DOHH2 (cell line): Measurements from ENCODE around the gene TMEM72.

Experiments
- H3F3A ChIP-seq: fragments of 200-600 bp; sonication (generic), shearing (Covaris generic); 2 replicates; pipeline ENCODE4 v1.6.0; 2016; ENCODE audit warnings: antibody characterized with exemption, mild to moderate bottlenecking; ENCODE audit not compliant: control insufficient read depth, insufficient read depth
- H3K27ac ChIP-seq: fragments of 200-600 bp; sonication (generic); 2 replicates; pipeline ENCODE4 v1.5.1; 2014; ENCODE audit warnings: low read depth, mild to moderate bottlenecking, low read length, moderate library complexity
- H3K27me3 ChIP-seq: fragments of 200-600 bp; sonication (generic); 2 replicates; pipeline ENCODE4 v1.6.1; 2014; ENCODE audit warnings: mild to moderate bottlenecking, low read length, mixed read lengths; ENCODE audit not compliant: control insufficient read depth
- H3K36me3 ChIP-seq: fragments of 200-600 bp; sonication (generic); 2 replicates; pipeline ENCODE4 v1.6.1; 2014; ENCODE audit warnings: mild to moderate bottlenecking, low read length, moderate library complexity, mixed read lengths; ENCODE audit not compliant: control insufficient read depth
- H3K4me1 ChIP-seq: fragments of 200-600 bp; sonication (generic); 2 replicates; pipeline ENCODE4 v1.6.1; 2014; ENCODE audit warnings: mild to moderate bottlenecking, low read length, mixed read lengths; ENCODE audit not compliant: control insufficient read depth
- H3K4me2 ChIP-seq: fragments of 200-600 bp; sonication (generic); 2 replicates; pipeline ENCODE4 v1.6.0; 2014; ENCODE audit warnings: mild to moderate bottlenecking, low read length, moderate library complexity
- H3K4me3 ChIP-seq: fragments of 200-600 bp; sonication (generic); 2 replicates; pipeline ENCODE4 v1.5.1; 2014; ENCODE audit warnings: mild to moderate bottlenecking, low read length, mixed read lengths
- H3K79me2 ChIP-seq: fragments of 200-600 bp; sonication (generic); 2 replicates; pipeline ENCODE4 v1.6.1; 2014; ENCODE audit warnings: mild to moderate bottlenecking, low read length, mixed read lengths; ENCODE audit not compliant: control insufficient read depth
- H3K9me2 ChIP-seq: fragments of 200-600 bp; sonication (generic); replicated peaks from 2 replicates; pipeline ENCODE4 v1.6.1; 2014; ENCODE audit warnings: mild to moderate bottlenecking, low read length, mixed read lengths; ENCODE audit not compliant: control insufficient read depth
- H3K9me3 ChIP-seq: fragments of 200-600 bp; sonication (generic); 2 replicates; pipeline ENCODE4 v1.6.1; 2014; ENCODE audit warnings: antibody characterized with exemption, low read length, mixed read lengths; ENCODE audit not compliant: control insufficient read depth, insufficient read depth
- H4K20me1 ChIP-seq: fragments of 200-600 bp; sonication (generic); 2 replicates; pipeline ENCODE4 v1.6.0; 2014; ENCODE audit warnings: low read depth, mild to moderate bottlenecking, antibody characterized with exemption, low read length, moderate library complexity; ENCODE audit not compliant: control insufficient read depth, insufficient read depth
- EZH2phosphoT487 ChIP-seq: fragments of 200-600 bp; sonication (generic); IDR thresholded peaks from 2 replicates; pipeline ENCODE4 v1.6.1; 2017; ENCODE audit warnings: borderline replicate concordance, mild to moderate bottlenecking, antibody characterized with exemption, low read length, moderate library complexity, mixed read lengths
- TF ChIP-seq, protein P1 (sequence below): fragments of 200-600 bp; sonication (generic); IDR thresholded peaks from one replicate; pipeline ENCODE4 v1.5.1; 2014; ENCODE audit warnings: antibody characterized with exemption, mild to moderate bottlenecking, low read depth, low read length; ENCODE audit not compliant: poor library complexity, severe bottlenecking

TMEM72 gene

GRCh38 chr10:44891721-44892120 lies 19.4 kb upstream of the TMEM72 start:
- H3K4me1 ChIP-seq, result no peaks in the 10 kb centered on the region
- no peaks in the 10 kb centered on the region for H3K79me2 ChIP-seq
- TF ChIP-seq EZH2phosphoT487, result no peak
- TF ChIP-seq, protein P1, sequence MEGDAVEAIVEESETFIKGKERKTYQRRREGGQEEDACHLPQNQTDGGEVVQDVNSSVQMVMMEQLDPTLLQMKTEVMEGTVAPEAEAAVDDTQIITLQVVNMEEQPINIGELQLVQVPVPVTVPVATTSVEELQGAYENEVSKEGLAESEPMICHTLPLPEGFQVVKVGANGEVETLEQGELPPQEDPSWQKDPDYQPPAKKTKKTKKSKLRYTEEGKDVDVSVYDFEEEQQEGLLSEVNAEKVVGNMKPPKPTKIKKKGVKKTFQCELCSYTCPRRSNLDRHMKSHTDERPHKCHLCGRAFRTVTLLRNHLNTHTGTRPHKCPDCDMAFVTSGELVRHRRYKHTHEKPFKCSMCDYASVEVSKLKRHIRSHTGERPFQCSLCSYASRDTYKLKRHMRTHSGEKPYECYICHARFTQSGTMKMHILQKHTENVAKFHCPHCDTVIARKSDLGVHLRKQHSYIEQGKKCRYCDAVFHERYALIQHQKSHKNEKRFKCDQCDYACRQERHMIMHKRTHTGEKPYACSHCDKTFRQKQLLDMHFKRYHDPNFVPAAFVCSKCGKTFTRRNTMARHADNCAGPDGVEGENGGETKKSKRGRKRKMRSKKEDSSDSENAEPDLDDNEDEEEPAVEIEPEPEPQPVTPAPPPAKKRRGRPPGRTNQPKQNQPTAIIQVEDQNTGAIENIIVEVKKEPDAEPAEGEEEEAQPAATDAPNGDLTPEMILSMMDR, result no peak
- no peak overlapping the region for H3K27ac ChIP-seq
- no peaks in the 10 kb centered on the region for H3F3A ChIP-seq
- H3K36me3 ChIP-seq, result no peaks in the 10 kb centered on the region
- no peak overlapping the region for H3K4me3 ChIP-seq
- no peaks in the 10 kb centered on the region for H4K20me1 ChIP-seq
- H3K9me3 ChIP-seq, result no peaks in the 10 kb centered on the region
- H3K9me2 ChIP-seq, result no peaks in the 10 kb centered on the region
- H3K27me3 ChIP-seq, result no peaks in the 10 kb centered on the region
- H3K4me2 ChIP-seq, result no peak overlapping the region

DNA sequence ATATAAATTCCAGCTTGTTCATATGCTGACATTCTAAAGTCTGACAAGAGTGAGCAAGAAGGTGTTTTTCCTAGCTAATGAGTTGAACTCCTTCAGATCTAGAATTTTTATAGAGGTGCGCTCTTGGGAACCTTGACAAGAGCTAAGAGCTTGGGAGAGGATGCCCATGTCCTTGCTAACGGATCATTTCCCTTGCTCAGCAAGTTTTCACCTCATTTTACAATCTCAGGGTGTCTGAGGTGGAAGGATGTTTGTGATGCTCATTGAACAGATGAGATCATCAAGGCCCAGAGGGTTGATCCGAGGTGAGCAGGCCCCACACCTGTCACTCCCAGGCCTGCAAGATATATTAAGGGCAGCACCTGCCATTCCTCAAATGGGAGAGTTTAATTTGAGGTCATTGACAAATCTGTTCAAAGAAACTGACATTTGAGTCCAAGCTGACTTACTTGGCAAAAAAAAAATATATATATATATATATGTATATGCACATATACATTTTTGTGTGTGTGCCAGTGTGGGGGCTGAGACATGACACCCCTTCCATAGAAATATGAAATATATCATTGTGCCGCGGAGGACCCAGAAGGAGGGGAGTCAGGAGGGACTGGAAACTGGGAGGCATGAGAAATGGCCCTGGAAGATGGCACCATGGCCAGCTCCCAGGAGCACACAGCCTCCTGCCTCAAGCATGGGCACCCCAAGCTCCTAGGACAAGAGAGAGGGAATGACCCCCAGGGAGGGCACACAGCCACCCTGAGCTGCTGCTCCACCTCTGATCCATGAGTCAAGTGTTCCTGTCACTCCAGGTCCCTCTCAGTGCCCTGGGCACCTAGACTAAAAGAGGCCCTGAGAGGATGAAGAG lies 17.3 kb upstream of the TMEM72 start:
- Histone ChIP-seq H3K27me3 (no peaks in the 10 kb centered on the region), H3K4me2 (no peak overlapping the region), H3K9me3 (no peaks in the 10 kb centered on the region), H3K4me1 (no peaks in the 10 kb centered on the region), H3K36me3 (no peaks in the 10 kb centered on the region), H3F3A (no peaks in the 10 kb centered on the region), H3K4me3 (no peak overlapping the region), H3K79me2 (no peaks in the 10 kb centered on the region), H4K20me1 (no peaks in the 10 kb centered on the region), H3K27ac (no peak overlapping the region), H3K9me2 (no peaks in the 10 kb centered on the region)
- no peak for TF ChIP-seq EZH2phosphoT487
- TF ChIP-seq, protein P1, result no peak

DNA sequence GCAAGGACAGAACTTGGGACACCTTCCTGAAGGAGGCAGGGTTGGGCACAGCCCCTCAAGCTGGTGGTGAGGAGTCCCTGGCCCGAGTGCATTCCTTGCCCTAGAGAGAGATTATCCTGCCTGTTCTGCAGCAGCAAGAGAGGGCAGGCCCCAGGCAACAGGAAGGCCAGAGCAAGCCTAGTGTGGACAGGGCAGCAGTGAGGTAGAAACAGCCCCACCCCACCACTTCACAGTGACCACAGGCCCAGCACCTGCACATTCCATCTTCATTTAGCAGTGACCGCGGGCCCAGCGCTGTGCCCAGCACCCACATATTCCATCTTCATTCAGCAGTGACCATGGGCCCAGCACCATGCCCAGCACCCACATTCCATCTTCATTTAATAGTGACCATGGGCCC lies 16.4 kb upstream of the TMEM72 start:
- no peak overlapping the region for H3K4me3 ChIP-seq
- H3K27ac ChIP-seq, result no peak overlapping the region
- H3K9me2 ChIP-seq, result no peaks in the 10 kb centered on the region
- no peaks in the 10 kb centered on the region for H3K4me1 ChIP-seq
- no peaks in the 10 kb centered on the region for H3K9me3 ChIP-seq
- no peaks in the 10 kb centered on the region for H3K36me3 ChIP-seq
- H3K27me3 ChIP-seq, result no peaks in the 10 kb centered on the region
- H3F3A ChIP-seq, result no peaks in the 10 kb centered on the region
- no peaks in the 10 kb centered on the region for H4K20me1 ChIP-seq
- H3K4me2 ChIP-seq, result no peak overlapping the region
- no peaks in the 10 kb centered on the region for H3K79me2 ChIP-seq
- TF ChIP-seq, protein P1, result no peak
- no peak for TF ChIP-seq EZH2phosphoT487
